ELR (cell line): Measurements from ENCODE around the gene APBB2.

ENCODE experiments used
- DNase-seq: peaks from one replicate; pipeline ENCODE4 v3.0.0-alpha.2; 2015; ENCODE audit warnings: low read depth

The APBB2 gene

GRCh38 chr4:40848940-40849339, 365.4 kb downstream of the APBB2 start:
- peak; percentile 9 for DNase-seq

GRCh38 chr4:40848251-40848650, 366.1 kb downstream of the APBB2 start:
- no peak for DNase-seq

- no peak for DNase-seq
Measured at GRCh38 chr4:40846532-40846931, 367.8 kb downstream of the APBB2 start.

GRCh38 chr4:40845154-40845835, 369.0 kb downstream of the APBB2 start:
- DNase-seq: no peak

- DNase-seq: no peak
Measured at GRCh38 chr4:40844261-40844660, 370.1 kb downstream of the APBB2 start.

GRCh38 chr4:40843696-40844095, 370.6 kb downstream of the APBB2 start:
- peak; percentile 10 for DNase-seq

- DNase-seq: no peak
Measured at GRCh38 chr4:40842725-40843423, 371.5 kb downstream of the APBB2 start.

- no peak for DNase-seq
Measured at GRCh38 chr4:40842318-40842717, 372.0 kb downstream of the APBB2 start.

- peak; percentile 89 for DNase-seq
Measured at GRCh38 chr4:40840985-40841571, 373.3 kb downstream of the APBB2 start.

- DNase-seq: no peak
Measured at GRCh38 chr4:40840255-40840984, 373.9 kb downstream of the APBB2 start.

GRCh38 chr4:40838742-40839141, 375.6 kb downstream of the APBB2 start:
- peak; percentile 25 for DNase-seq

- DNase-seq: no peak
Measured at GRCh38 chr4:40837094-40837870, 377.1 kb downstream of the APBB2 start.

GRCh38 chr4:40833212-40833611, 381.1 kb downstream of the APBB2 start:
- DNase-seq: no peak

- no peak for DNase-seq
Measured at GRCh38 chr4:40832175-40832574, 382.2 kb downstream of the APBB2 start.

GRCh38 chr4:40831146-40831907, 383.0 kb downstream of the APBB2 start:
- no peak for DNase-seq

GRCh38 chr4:40829586-40829985, 384.8 kb downstream of the APBB2 start:
- no peak for DNase-seq

GRCh38 chr4:40828661-40829060, 385.7 kb downstream of the APBB2 start:
- DNase-seq: no peak

GRCh38 chr4:40827758-40828157, 386.6 kb downstream of the APBB2 start:
- no peak for DNase-seq

- no peak for DNase-seq
Measured at GRCh38 chr4:40826821-40827220, 387.5 kb downstream of the APBB2 start.

GRCh38 chr4:40825014-40825838, 389.1 kb downstream of the APBB2 start:
- DNase-seq: no peak
